H9 (cell line): ENCODE measurements around the gene C1orf159. TPM values are rescaled to one million over a fixed set of nuclear protein-coding genes. Genes with fewer than 3 reads are reported as not detected.

Experiments
- DNase-seq: peaks from one replicate; pipeline ENCODE4 v3.0.0-alpha.2; 2017
- H2AFZ ChIP-seq: one replicate; pipeline ENCODE4 v1.6.1; 2013; ENCODE audit warnings: mild to moderate bottlenecking, low read length, control low read depth, moderate library complexity
- H2AK5ac ChIP-seq: 2 replicates; pipeline ENCODE4 v1.6.1; 2013; ENCODE audit warnings: low read length, control low read depth, mixed read lengths; ENCODE audit not compliant: insufficient read length
- H2BK120ac ChIP-seq: one replicate; pipeline ENCODE4 v1.6.1; 2013; ENCODE audit warnings: low read depth, mild to moderate bottlenecking, low read length, control low read depth, inconsistent platforms; ENCODE audit not compliant: poor library complexity, severe bottlenecking
- H2BK12ac ChIP-seq: 2 replicates; pipeline ENCODE4 v1.6.1; 2013; ENCODE audit warnings: low read length, control low read depth, mixed read lengths, low read depth; ENCODE audit not compliant: insufficient read length
- H2BK15ac ChIP-seq: 2 replicates; pipeline ENCODE4 v1.6.1; 2013; ENCODE audit warnings: low read depth, low read length, control low read depth
- H2BK20ac ChIP-seq: one replicate; pipeline ENCODE4 v1.6.1; 2013; ENCODE audit warnings: low read depth, mild to moderate bottlenecking, low read length, control low read depth, inconsistent platforms; ENCODE audit not compliant: poor library complexity, severe bottlenecking
- H2BK5ac ChIP-seq: 2 replicates; pipeline ENCODE4 v1.6.1; 2013; ENCODE audit warnings: low read length, control low read depth, mixed read lengths; ENCODE audit not compliant: insufficient read length
- H3K14ac ChIP-seq: 2 replicates; pipeline ENCODE4 v1.6.1; 2013; ENCODE audit warnings: low read length, control low read depth; ENCODE audit not compliant: insufficient read depth
- H3K18ac ChIP-seq: 2 replicates; pipeline ENCODE4 v1.6.1; 2013; ENCODE audit warnings: low read depth, mild to moderate bottlenecking, mixed read lengths, low read length, control low read depth; ENCODE audit not compliant: insufficient read length
- H3K23ac ChIP-seq: 2 replicates; pipeline ENCODE4 v1.6.1; 2013; ENCODE audit warnings: low read length, control low read depth, mixed read lengths, low read depth; ENCODE audit not compliant: insufficient read length
- H3K23me2 ChIP-seq: 2 replicates; pipeline ENCODE4 v1.6.1; 2013; ENCODE audit warnings: low read depth, mild to moderate bottlenecking, mixed read lengths, low read length, control low read depth; ENCODE audit not compliant: insufficient read length, poor library complexity, severe bottlenecking
- H3K27ac ChIP-seq: 2 replicates; pipeline ENCODE4 v1.5.1; 2013; ENCODE audit warnings: low read length, control low read depth, mixed read lengths, low read depth; ENCODE audit not compliant: insufficient read length
- H3K27me3 ChIP-seq: 2 replicates; pipeline ENCODE4 v1.6.1; 2013; ENCODE audit warnings: low read length, control low read depth, inconsistent platforms; ENCODE audit not compliant: insufficient read depth
- H3K4ac ChIP-seq: 2 replicates; pipeline ENCODE4 v1.6.1; 2013; ENCODE audit warnings: low read depth, mild to moderate bottlenecking, control low read depth, inconsistent platforms, low read length, moderate library complexity
- H3K4me1 ChIP-seq: 2 replicates; pipeline ENCODE4 v1.6.1; 2013; ENCODE audit warnings: low read length, control low read depth, inconsistent platforms; ENCODE audit not compliant: insufficient read depth
- H3K4me2 ChIP-seq: 2 replicates; pipeline ENCODE4 v1.6.1; 2013; ENCODE audit warnings: low read length, control low read depth, mixed read lengths; ENCODE audit not compliant: insufficient read length, insufficient read depth
- H3K56ac ChIP-seq: 2 replicates; pipeline ENCODE4 v1.6.1; 2013; ENCODE audit warnings: low read depth, mild to moderate bottlenecking, mixed read lengths, low read length, control low read depth; ENCODE audit not compliant: insufficient read length
- H3K79me1 ChIP-seq: 2 replicates; pipeline ENCODE4 v1.6.1; 2013; ENCODE audit warnings: low read depth, mild to moderate bottlenecking, moderate library complexity, low read length, control low read depth, inconsistent platforms; ENCODE audit not compliant: insufficient read depth, poor library complexity, severe bottlenecking
- H3K79me2 ChIP-seq: 2 replicates; pipeline ENCODE4 v1.6.1; 2013; ENCODE audit warnings: low read length, control low read depth, inconsistent platforms; ENCODE audit not compliant: insufficient read depth
- H3K9ac ChIP-seq: 2 replicates; pipeline ENCODE4 v1.6.1; 2013; ENCODE audit warnings: low read length, control low read depth, mixed read lengths; ENCODE audit not compliant: insufficient read length; ENCODE audit errors: extremely low read depth
- H3K9me3 ChIP-seq: one replicate; pipeline ENCODE4 v1.6.1; 2013; ENCODE audit warnings: low read depth, low read length, inconsistent platforms; ENCODE audit not compliant: control insufficient read depth
- H3T11ph ChIP-seq: one replicate; pipeline ENCODE4 v1.6.1; 2013; ENCODE audit warnings: mild to moderate bottlenecking, low read length, control low read depth, inconsistent platforms
- H4K20me1 ChIP-seq: one replicate; pipeline ENCODE4 v1.6.1; 2013; ENCODE audit not compliant: control insufficient read depth, insufficient read length, insufficient read depth
- H4K5ac ChIP-seq: 2 replicates; pipeline ENCODE4 v1.6.1; 2013; ENCODE audit warnings: low read depth, mild to moderate bottlenecking, mixed read lengths, low read length, control low read depth; ENCODE audit not compliant: insufficient read length
- H4K8ac ChIP-seq: replicated peaks from 2 replicates; pipeline ENCODE4 v1.6.1; 2013; ENCODE audit warnings: low read length, control low read depth, mixed read lengths, low read depth; ENCODE audit not compliant: insufficient read length
- H4K91ac ChIP-seq: 2 replicates; pipeline ENCODE4 v1.6.1; 2013; ENCODE audit warnings: low read depth, mild to moderate bottlenecking, moderate library complexity, mixed read lengths, low read length, control low read depth; ENCODE audit not compliant: insufficient read length
- H3K27ac Mint-ChIP-seq, 3 experiments: 2 replicates in 2 of 3; 3 replicates in 1 of 3; pipeline ENCODE4 v1.8.0; 2020 to 2021; ENCODE audit warnings: mixed read lengths in 3 of 3, mild to moderate bottlenecking in 1 of 3, moderate library complexity in 1 of 3
- H3K27me3 Mint-ChIP-seq: 2 replicates; pipeline ENCODE4 v1.8.0; 2021; ENCODE audit warnings: low read depth, mild to moderate bottlenecking, moderate library complexity, mixed read lengths
- H3K36me3 Mint-ChIP-seq, 3 experiments: 2 replicates in 2 of 3; 3 replicates in 1 of 3; pipeline ENCODE4 v1.8.0; 2020 to 2021; ENCODE audit warnings: low read depth in 3 of 3, mixed read lengths in 3 of 3; ENCODE audit not compliant: insufficient read depth in 1 of 3
- H3K4me1 Mint-ChIP-seq, 2 experiments: 2 replicates each; pipeline ENCODE4 v1.8.0; 2020; ENCODE audit warnings: mixed read lengths in 2 of 2
- H3K4me3 Mint-ChIP-seq, 2 experiments: 2 replicates in 1 of 2; 3 replicates in 1 of 2; pipeline ENCODE4 v1.8.0; 2020 to 2021; ENCODE audit warnings: mild to moderate bottlenecking in 2 of 2, mixed read lengths in 2 of 2, moderate library complexity in 1 of 2
- H3K9me3 Mint-ChIP-seq, 2 experiments: 2 replicates in 1 of 2; 3 replicates in 1 of 2; pipeline ENCODE4 v1.8.0; 2020; ENCODE audit warnings: mild to moderate bottlenecking in 2 of 2, mixed read lengths in 2 of 2, moderate library complexity in 1 of 2
- CTCF ChIP-seq: fragments of 200-600 bp; sonication (generic); conservative IDR thresholded peaks from 3 replicates; pipeline ENCODE4 v1.8.0; 2021; ENCODE audit warnings: antibody characterized with exemption, mild to moderate bottlenecking
- WGBS: extraction: QIAGEN DNeasy Blood & Tissue Kit; methylation state at CpG from one replicate; pipeline ENCODE4 v1.1.7; 2013; ENCODE audit warnings: missing lambda C conversion rate, low lambda C conversion rate, mixed read lengths; ENCODE audit not compliant: insufficient read length; ENCODE audit errors: extremely low coverage; 5-methylcytosine and 5-hydroxymethylcytosine counted together
- total RNA-seq: library from RNA; stranded (reverse); gene quantifications from 2 replicates; pipeline ENCODE4 v1.2.1, GENCODE V29; 2021

The C1orf159 gene
- total RNA-seq, 1 experiment from 2014 or later: 12.3 TPM

- Histone ChIP-seq H2BK20ac (no peak overlapping the region), H4K5ac (no peak overlapping the region), H2BK15ac (no peak overlapping the region), H3K9me3 (no peaks in the 10 kb centered on the region), H3K9ac (no peak overlapping the region), H4K20me1 (peaks cover 3% of the 10 kb centered on the region), H4K91ac (no peak overlapping the region), H3T11ph (no peak overlapping the region), H3K18ac (no peak overlapping the region), H3K14ac (no peak overlapping the region), H3K79me2 (no peaks in the 10 kb centered on the region), H4K8ac (no peak overlapping the region), H3K27ac (no peak overlapping the region), H2BK120ac (no peak overlapping the region), H3K23ac (no peak overlapping the region), H3K4me2 (no peak overlapping the region), H3K23me2 (no peaks in the 10 kb centered on the region), H2BK12ac (no peak overlapping the region), H2AFZ (no peak overlapping the region), H3K56ac (no peak overlapping the region), H3K4me1 (no peaks in the 10 kb centered on the region), H2BK5ac (no peak overlapping the region), H3K79me1 (no peaks in the 10 kb centered on the region), H2AK5ac (no peak overlapping the region), H3K4ac (no peak overlapping the region), H3K27me3 (no peaks in the 10 kb centered on the region; the same call in 1 of the 2 replicates)
- Mint-ChIP-seq H3K36me3 (peaks cover 10 to 53% (median 45%) of the 10 kb centered on the region in 3 experiments), H3K9me3 (no peaks in the 10 kb centered on the region; a peak in 1 of 5 replicates), H3K27me3 (no peaks in the 10 kb centered on the region; the same call in 1 of the 2 replicates), H3K27ac (no peak overlapping the region; a peak in 1 of 7 replicates), H3K4me1 (no peaks in the 10 kb centered on the region; a peak in 1 of 4 replicates), H3K4me3 (no peak overlapping the region)
- DNase-seq: no peak
- WGBS: no CpG with 5 or more reads among the region's 26 CpGs
- TF ChIP-seq CTCF: no peak
Observed at GRCh38 chr1:1046767-1047166, 69.1 kb downstream of the C1orf159 start.
